Measurements from ENCODE around the gene FIGN. TPM values are rescaled to one million over a fixed set of nuclear protein-coding genes. Genes with fewer than 3 reads are reported as not detected.

Gene FIGN
- total RNA-seq, 1 experiment from 2014 or later = 1.5 TPM

DNA sequence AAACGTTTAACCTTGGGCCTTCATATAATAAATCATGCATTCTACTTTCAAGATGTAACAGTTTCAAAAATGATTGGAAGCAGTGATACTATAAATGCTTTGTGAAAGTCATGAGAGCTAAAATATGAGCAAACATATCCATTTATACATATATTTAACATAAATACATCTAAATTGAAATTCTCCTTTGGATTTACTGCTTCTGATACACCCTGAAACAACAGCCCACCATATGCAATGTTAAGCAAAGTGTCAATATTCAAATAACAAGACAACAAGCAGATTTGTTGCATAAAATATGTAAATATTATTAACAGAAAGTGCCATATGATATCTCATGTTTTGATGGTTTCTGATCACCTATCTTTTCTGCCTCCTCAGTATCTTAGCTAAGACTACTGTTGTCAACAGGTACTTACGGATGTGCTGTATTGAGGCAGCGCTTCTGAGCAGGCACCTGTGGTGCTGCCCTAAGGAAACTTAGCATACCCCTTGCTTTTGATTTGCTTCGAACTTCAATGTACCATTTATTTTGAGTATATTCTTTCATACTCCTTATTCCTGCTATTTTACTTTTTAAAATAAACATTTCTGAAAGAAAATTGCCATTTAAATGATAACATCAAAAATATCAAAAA lies 6.1 kb downstream of the FIGN start:
- ATAC-seq = no peak
- Histone ChIP-seq H3K9me3 (ENCODE audit: low read length) (no peaks in the 10 kb centered on the region), H3K4me1 (ENCODE audit: insufficient read depth, low read length) (peaks cover 11% of the 10 kb centered on the region; the same call in 1 of the 2 replicates), H4K20me1 (ENCODE audit: low read length) (no peaks in the 10 kb centered on the region), H3F3A (ENCODE audit: low read length, unreplicated experiment) (no peaks in the 10 kb centered on the region), H3K27ac (ENCODE audit: low read length) (no peak overlapping the region), H3K36me3 (ENCODE audit: low read depth, low read length) (no peaks in the 10 kb centered on the region), H2AFZ (ENCODE audit: low read length) (no peak overlapping the region), H3K27me3 (ENCODE audit: low read length) (no peaks in the 10 kb centered on the region), H3K9me2 (replicated peaks; ENCODE audit: low read length) (no peaks in the 10 kb centered on the region), H3K4me2 (ENCODE audit: low read length) (no peak overlapping the region), H3K79me2 (ENCODE audit: low read length) (peaks cover 18% of the 10 kb centered on the region), H3K9ac (ENCODE audit: low read length) (no peak overlapping the region), H3K4me3 (ENCODE audit: low read length) (no peak overlapping the region)
- TF ChIP-seq EZH2 (IDR thresholded peaks at IDR 0.05; ENCODE audit: low read length, unreplicated experiment) = no peak
- TF ChIP-seq, protein P1, sequence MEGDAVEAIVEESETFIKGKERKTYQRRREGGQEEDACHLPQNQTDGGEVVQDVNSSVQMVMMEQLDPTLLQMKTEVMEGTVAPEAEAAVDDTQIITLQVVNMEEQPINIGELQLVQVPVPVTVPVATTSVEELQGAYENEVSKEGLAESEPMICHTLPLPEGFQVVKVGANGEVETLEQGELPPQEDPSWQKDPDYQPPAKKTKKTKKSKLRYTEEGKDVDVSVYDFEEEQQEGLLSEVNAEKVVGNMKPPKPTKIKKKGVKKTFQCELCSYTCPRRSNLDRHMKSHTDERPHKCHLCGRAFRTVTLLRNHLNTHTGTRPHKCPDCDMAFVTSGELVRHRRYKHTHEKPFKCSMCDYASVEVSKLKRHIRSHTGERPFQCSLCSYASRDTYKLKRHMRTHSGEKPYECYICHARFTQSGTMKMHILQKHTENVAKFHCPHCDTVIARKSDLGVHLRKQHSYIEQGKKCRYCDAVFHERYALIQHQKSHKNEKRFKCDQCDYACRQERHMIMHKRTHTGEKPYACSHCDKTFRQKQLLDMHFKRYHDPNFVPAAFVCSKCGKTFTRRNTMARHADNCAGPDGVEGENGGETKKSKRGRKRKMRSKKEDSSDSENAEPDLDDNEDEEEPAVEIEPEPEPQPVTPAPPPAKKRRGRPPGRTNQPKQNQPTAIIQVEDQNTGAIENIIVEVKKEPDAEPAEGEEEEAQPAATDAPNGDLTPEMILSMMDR (conservative IDR thresholded peaks at IDR 0.05; ENCODE audit: low read depth, low read length) = no peak
- no TSS peak for BruUV-seq (replicated peaks)
- CTCF ChIA-PET = no interaction called here
- POLR2A ChIA-PET (ENCODE audit: unreplicated experiment) = no interaction called here
- intact Hi-C loops (cut with micrococcal nuclease) = loop anchor here (10.0 kb wide), 1 partner anchor 335 kb away; no protein-coding TSS in a partner anchor
- no peak for DNase-seq

DNA sequence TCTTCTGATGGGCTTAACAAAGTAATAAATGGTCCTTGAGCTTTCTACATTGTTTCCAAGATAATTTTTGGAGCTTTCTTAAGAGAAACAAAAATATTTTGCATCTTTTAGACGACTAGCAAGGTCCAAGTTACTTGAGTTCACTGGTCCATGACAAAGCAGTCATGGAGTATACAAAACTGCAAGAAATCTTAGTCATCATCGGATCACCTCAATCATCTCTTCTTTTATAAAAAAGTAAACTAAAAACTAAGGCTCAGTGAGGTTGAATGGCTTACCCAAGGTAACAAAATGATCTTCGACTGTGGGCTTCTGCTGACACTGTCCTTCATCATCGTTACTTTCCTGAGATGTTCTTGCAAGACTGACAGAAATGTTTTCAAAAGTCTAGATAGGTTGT lies 11.9 kb downstream of the FIGN start:
- no peak for ATAC-seq
- no TSS peak for BruUV-seq (replicated peaks)
- Histone ChIP-seq H3K27me3 (ENCODE audit: low read length) (no peaks in the 10 kb centered on the region), H2AFZ (ENCODE audit: low read length) (no peak overlapping the region), H3K27ac (ENCODE audit: low read length) (no peak overlapping the region), H3F3A (ENCODE audit: low read length, unreplicated experiment) (no peaks in the 10 kb centered on the region), H3K79me2 (ENCODE audit: low read length) (no peaks in the 10 kb centered on the region), H3K4me1 (ENCODE audit: insufficient read depth, low read length) (no peaks in the 10 kb centered on the region), H4K20me1 (ENCODE audit: low read length) (no peaks in the 10 kb centered on the region), H3K4me2 (ENCODE audit: low read length) (no peak overlapping the region), H3K9me3 (ENCODE audit: low read length) (no peaks in the 10 kb centered on the region), H3K36me3 (ENCODE audit: low read depth, low read length) (no peaks in the 10 kb centered on the region), H3K9me2 (replicated peaks; ENCODE audit: low read length) (no peaks in the 10 kb centered on the region), H3K9ac (ENCODE audit: low read length) (no peak overlapping the region), H3K4me3 (ENCODE audit: low read length) (no peak overlapping the region)
- CTCF ChIA-PET = no interaction called here
- no peak for DNase-seq
- POLR2A ChIA-PET (ENCODE audit: unreplicated experiment) = interaction anchor here (0.6 kb wide), 1 partner anchor 249 kb away, joined by 3 read pairs; no protein-coding TSS in a partner anchor
- intact Hi-C loops (cut with micrococcal nuclease) = no loop called here
- TF ChIP-seq, protein P1 (conservative IDR thresholded peaks at IDR 0.05; ENCODE audit: low read depth, low read length) = no peak
- TF ChIP-seq EZH2 (IDR thresholded peaks at IDR 0.05; ENCODE audit: low read length, unreplicated experiment) (no peak), EZH2phosphoT487 (IDR thresholded peaks at IDR 0.05; ENCODE audit: borderline replicate concordance, low read length) (no peak)

DNA sequence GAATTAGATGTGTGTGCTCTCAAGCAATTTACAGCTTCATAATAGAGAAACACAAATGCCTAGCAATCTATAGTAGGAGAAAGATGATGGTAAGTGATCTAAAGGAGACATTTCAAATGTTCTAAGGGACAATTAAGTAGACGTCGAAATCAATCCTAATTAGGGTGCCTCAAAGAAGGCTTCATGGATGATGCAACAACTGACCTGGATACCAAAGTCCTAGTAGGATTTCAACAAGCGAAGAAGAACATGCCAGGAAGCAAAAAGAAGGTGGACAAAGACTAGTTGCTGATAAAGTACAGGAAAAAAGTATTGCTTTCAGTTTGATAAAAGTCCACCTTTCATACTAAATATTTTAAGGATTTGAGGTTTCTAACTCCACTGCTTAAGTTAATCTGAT lies 12.5 kb downstream of the FIGN start:
- DNase-seq (no peak), ATAC-seq (no peak)
- no peak overlapping the region for H3K4me2 ChIP-seq (ENCODE audit: low read length)
- H3K4me1 ChIP-seq (ENCODE audit: insufficient read depth, low read length) = no peaks in the 10 kb centered on the region
- intact Hi-C loops (cut with micrococcal nuclease) = no loop called here
- no peaks in the 10 kb centered on the region for H3F3A ChIP-seq (ENCODE audit: low read length, unreplicated experiment)
- H3K27ac ChIP-seq (ENCODE audit: low read length) = no peak overlapping the region
- no TSS peak for BruUV-seq (replicated peaks)
- no peak overlapping the region for H3K9ac ChIP-seq (ENCODE audit: low read length)
- H3K9me2 ChIP-seq (replicated peaks; ENCODE audit: low read length) = no peaks in the 10 kb centered on the region
- no peaks in the 10 kb centered on the region for H3K27me3 ChIP-seq (ENCODE audit: low read length)
- H2AFZ ChIP-seq (ENCODE audit: low read length) = no peak overlapping the region
- H3K4me3 ChIP-seq (ENCODE audit: low read length) = no peak overlapping the region
- no peaks in the 10 kb centered on the region for H4K20me1 ChIP-seq (ENCODE audit: low read length)
- H3K9me3 ChIP-seq (ENCODE audit: low read length) = no peaks in the 10 kb centered on the region
- TF ChIP-seq, protein P1 (conservative IDR thresholded peaks at IDR 0.05; ENCODE audit: low read depth, low read length) = no peak
- no peak for TF ChIP-seq EZH2phosphoT487 (IDR thresholded peaks at IDR 0.05; ENCODE audit: borderline replicate concordance, low read length)
- no peak for TF ChIP-seq EZH2 (IDR thresholded peaks at IDR 0.05; ENCODE audit: low read length, unreplicated experiment)
- POLR2A ChIA-PET (ENCODE audit: unreplicated experiment) = no interaction called here
- CTCF ChIA-PET = no interaction called here
- H3K79me2 ChIP-seq (ENCODE audit: low read length) = no peaks in the 10 kb centered on the region
- no peaks in the 10 kb centered on the region for H3K36me3 ChIP-seq (ENCODE audit: low read depth, low read length)
